GM19463 (cell line): ENCODE measurements around the gene BTLA.
A peak's percentile ranks its signal among the peaks of the same experiment; 100 is the strongest.
"Not testable (repeated sequence)": the region's sequence is repeated elsewhere in the genome, so short reads cannot be mapped to it uniquely, and the experiment has no call there.

ENCODE experiments used
- ATAC-seq: cut with Tn5 transposase; IDR thresholded peaks from one replicate; pipeline ENCODE4 v1.9.1; 2021; ENCODE audit warnings: mild to moderate bottlenecking, moderate library complexity; ENCODE audit not compliant: unreplicated experiment

BTLA gene

DNA sequence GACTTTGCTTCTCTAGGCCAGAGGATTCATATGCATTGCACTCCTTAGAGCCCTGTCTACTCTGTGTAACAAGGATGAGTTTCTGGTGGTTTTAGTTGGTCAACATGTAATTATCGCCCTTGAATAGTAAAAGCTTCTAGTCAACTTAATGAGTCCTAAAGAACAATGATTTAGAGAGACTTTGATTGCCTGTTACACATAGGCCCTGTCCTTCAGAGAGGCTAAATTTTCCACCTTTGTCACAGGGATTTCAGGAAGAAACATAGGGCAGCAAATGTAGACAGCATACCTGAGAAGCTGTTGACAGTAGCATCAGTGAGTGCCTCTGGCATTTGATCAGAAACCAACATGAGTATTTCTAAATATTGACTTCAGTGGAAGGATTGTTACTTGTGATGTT is 7.1 kb downstream of the BTLA start:
- no peak for ATAC-seq

GRCh38 chr3:112491373-112491772 is 7.9 kb downstream of the BTLA start:
- no peak for ATAC-seq

DNA sequence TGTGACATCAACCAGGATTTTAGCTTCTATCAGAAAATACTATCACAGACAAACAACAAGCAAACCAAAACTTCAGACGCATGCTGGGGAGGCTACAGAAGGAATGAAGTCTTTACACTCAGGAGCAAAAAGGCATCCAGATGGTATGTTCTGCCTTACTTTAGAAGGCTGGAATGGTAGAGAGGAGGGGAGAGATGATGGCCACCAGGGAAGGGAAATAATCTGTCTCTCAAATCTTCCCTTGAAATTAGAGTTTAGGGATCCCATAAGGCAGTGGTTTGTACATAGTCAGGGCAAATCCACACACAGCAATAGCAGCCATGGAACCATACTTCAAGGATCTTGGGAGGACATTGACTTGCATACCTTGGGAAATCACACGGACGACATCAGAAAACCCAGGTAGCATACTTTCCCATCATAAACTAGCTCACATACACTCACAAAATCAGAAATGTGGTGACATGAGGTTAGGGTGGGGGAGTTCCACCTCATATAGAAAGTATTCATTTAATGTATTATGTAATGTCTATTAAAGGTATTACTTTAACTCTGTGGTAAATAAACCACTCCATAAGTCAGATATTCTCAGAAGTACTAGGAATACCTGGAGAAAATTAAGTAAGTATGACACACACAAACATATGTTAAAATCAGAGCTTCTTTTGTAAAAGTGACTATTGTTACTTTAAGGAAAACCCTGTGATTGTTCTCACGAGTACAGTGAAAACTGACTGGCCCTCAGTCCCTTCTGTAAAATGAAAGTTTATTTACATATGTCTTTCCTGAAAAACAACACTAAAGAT is 9.4 kb downstream of the BTLA start:
- ATAC-seq: peak; percentile 49

GRCh38 chr3:112486811-112487505 is 12.3 kb downstream of the BTLA start:
- ATAC-seq: no peak

DNA sequence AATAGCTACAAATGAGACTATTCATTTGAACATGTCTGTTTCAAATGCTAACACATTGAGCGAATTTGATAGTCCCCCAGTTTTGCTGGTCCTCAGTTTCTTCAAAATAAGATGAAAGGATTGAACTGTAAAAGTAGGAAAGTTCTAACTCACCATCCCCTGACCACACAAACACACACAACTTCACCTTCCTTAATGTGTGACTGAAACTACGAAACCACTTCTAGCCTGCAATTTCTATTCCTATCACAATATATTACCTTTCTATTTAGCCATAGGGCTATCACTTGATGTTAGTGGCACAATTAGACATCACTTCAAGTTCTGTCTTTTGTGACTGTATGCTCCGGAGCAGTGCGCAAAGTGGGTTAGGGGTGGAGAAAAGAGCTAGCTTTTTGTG is 14.9 kb downstream of the BTLA start:
- no peak for ATAC-seq

- ATAC-seq: peak; percentile 62
Measured at GRCh38 chr3:112482675-112483074, 16.6 kb downstream of the BTLA start.

- no peak for ATAC-seq
Measured at GRCh38 chr3:112481302-112481721, 18.0 kb downstream of the BTLA start.

GRCh38 chr3:112477891-112478290 is 21.4 kb downstream of the BTLA start:
- no peak for ATAC-seq

DNA sequence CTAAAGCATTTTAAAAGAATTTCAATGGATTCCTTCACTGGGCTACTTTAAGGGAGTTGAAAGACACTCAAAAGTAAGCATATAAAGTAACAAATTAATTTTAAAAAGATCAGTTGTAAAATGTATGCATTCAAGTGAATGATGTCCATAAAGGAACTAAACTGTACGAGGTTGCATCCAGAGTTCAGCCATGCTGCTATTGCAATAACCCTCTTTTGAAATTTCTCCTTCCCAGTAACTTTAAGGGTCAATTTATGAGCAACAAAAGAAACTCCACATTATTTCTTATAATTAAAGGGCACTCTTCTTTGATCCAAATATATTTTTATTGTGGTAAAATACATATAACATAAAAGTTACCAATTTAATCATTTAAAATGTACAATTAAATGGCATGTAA is 22.9 kb downstream of the BTLA start:
- no peak for ATAC-seq

DNA sequence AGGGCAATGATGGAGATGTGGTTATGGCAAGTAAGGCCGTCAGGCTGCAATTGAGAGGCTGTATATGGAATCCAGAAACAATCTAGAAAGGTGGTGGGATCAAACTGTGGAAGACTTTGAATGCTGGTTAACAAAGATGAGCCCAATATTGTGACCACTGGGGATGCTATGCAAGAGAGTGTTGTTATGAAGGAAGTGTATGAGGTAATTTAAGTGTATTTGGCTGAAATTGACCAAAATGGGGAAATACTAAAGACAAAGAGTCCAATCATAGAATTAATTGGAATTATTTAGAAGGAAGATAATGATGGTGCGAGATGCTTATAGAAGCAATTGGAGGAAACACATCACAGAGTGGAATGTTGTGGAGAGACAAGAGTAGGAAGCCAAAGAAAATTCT is 24.5 kb downstream of the BTLA start:
- ATAC-seq: no peak

DNA sequence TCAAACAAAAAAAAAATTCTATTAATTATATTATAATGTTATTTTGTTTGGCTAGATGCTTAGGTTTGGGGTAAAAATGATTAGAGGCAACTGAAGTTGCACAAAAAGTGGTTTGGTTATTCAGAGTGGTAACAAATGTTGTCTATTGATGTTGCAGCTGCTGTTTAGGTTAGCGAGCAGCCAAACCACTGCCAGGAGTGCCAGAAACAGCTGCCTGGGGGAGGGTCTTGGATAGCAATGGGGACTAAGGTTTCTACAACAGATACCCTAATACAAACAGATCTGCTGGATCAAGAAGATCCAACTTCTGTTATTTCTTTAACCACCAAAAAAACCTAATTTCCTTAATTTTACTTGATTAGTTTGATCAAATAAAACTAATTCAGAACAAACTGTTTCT is 26.6 kb downstream of the BTLA start:
- ATAC-seq: no peak

GRCh38 chr3:112471596-112472325 is 27.5 kb downstream of the BTLA start:
- ATAC-seq: no peak

DNA sequence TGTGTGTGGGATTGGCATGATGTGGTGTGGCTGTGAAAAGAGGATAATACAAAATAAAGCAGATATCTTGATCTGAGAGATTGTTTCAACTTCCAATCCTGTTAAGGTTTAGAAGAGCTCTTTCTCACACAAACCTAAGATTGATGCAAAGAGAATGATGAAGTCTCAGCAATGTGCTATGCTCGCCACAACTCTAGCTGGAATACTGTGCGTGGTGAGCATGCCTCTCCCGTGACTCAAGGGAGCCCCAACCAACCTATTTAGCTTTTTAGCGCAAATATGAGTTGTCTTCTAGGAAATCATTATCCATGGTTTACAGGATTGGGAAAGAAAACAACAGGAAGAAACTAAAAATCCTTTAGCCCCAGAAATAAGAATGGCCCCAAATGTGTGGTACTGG is 28.5 kb downstream of the BTLA start:
- ATAC-seq: no peak

DNA sequence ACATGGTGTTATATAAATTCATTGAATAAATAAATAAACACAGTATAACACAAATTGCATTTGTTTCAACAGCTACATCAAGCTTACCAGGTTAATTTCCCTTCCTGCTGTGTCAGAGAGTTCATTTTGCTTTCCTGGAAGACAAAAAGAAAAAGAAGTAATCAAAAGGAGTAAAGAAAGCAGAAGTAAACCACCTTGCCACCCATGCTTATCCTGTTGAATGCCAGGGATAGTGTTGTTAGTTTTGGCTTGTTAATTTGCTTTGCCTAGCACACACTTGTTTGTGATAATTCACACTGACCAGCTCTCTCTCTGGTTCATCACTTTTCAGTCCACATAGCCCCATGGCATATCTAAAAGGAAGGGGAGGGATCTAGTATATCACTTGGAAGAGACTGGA is 29.6 kb downstream of the BTLA start:
- no peak for ATAC-seq

GRCh38 chr3:112467539-112467938 is 31.7 kb downstream of the BTLA start:
- no peak for ATAC-seq

- no peak for ATAC-seq
Measured at GRCh38 chr3:112466020-112466419, 33.3 kb downstream of the BTLA start.

GRCh38 chr3:112464264-112464663 is 35.0 kb downstream of the BTLA start:
- no peak for ATAC-seq

- peak; percentile 43 for ATAC-seq
Measured at GRCh38 chr3:112463250-112463649, 36.0 kb downstream of the BTLA start.

GRCh38 chr3:112461787-112462186 is 37.5 kb downstream of the BTLA start:
- ATAC-seq: not testable (repeated sequence)

DNA sequence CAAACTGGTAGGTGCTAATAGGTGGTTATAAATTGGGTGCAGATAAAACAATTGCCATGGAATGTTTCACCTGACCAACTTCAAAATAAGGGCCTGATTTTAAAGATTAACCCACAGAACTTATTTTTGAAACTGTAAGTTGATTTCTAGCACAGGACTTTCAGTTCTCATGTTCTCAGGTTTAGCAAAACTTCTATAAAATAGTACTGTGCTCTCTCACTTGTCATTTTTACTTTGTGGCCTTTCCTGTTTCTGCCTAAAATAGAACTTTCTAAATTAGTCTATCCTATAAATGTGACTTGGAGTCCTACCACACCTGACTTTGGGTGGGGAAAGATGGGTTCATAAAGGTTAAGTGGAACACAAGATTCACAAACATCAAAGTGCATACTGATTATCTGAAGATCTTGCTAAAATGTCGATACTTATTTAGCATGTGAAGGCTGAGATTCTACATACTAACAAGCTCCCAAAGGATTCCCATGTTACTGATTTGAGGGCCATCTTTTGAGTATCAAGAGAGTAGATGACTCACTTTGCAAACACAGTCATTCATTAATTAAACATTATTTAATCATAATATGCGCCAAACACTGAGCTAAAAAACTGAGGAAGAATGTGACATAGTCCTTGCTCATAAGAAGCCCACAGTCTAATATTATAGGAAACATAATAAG is 38.6 kb downstream of the BTLA start:
- peak; percentile 51 for ATAC-seq

GRCh38 chr3:112459750-112460149 is 39.5 kb downstream of the BTLA start:
- ATAC-seq: peak; percentile 32
